Hematopoietic multipotent progenitor cell treated with erythropoietin and hydrocortisone succinate and interleukin-3 and kit ligand, for 6 days (in vitro differentiated cells): Measurements from ENCODE around the gene ENTPD5.

Experiments
- DNase-seq: peaks from one replicate; pipeline ENCODE4 v3.0.0-alpha.2; 2015

The ENTPD5 gene, protein sequence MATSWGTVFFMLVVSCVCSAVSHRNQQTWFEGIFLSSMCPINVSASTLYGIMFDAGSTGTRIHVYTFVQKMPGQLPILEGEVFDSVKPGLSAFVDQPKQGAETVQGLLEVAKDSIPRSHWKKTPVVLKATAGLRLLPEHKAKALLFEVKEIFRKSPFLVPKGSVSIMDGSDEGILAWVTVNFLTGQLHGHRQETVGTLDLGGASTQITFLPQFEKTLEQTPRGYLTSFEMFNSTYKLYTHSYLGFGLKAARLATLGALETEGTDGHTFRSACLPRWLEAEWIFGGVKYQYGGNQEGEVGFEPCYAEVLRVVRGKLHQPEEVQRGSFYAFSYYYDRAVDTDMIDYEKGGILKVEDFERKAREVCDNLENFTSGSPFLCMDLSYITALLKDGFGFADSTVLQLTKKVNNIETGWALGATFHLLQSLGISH

DNA sequence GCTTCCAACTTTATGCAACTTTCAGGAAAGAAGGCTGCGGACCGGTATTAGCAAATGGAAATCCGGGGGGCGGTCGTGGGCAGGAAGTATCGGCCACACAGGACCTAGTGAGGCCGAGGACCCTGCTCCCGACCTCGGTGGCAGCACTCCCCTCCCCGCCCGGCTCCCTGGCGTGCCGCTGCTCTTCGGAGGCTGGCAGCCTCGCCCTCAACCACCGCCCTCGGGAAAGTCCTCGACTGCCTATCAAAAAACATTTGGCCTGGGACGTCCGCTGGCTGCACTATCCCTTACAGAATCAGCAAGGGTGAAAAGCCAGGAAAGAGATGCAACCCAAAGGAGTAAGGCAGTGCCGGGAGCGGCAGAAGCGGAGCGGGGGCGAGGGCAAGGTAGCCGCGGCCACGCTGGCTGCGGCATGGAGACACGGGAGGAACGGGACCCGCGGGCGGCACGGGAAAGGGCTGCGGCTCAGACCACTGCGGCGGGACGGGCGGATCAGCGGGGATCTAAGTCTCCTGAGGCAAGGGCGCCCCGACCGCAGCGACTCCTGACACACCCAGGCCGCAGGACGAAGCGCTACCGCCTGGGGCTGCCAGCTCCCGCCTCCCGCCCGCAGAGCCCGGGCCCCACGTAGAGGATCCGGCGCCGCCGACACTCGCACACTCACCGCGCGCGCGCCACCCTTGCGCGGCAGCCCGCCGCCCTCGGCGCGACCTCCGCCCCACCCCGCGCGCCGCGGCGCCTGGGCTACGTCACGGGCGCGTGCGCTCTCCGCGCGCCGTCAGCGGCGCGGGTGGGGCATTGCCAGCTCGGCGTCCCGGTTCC, at the start of gene ENTPD5, which contains the start of gene BBOF1:
TSS of gene ENTPD5 (minus strand) at position 703 of the 822 bp plus-strand sequence. CDS start 31,186 bp downstream, outside the sequence.
TSS of gene BBOF1 (plus strand) at position 764 of the 822 bp plus-strand sequence. CDS start 130 bp downstream, outside the sequence.
- DNase-seq, result peak; percentile 89

DNA sequence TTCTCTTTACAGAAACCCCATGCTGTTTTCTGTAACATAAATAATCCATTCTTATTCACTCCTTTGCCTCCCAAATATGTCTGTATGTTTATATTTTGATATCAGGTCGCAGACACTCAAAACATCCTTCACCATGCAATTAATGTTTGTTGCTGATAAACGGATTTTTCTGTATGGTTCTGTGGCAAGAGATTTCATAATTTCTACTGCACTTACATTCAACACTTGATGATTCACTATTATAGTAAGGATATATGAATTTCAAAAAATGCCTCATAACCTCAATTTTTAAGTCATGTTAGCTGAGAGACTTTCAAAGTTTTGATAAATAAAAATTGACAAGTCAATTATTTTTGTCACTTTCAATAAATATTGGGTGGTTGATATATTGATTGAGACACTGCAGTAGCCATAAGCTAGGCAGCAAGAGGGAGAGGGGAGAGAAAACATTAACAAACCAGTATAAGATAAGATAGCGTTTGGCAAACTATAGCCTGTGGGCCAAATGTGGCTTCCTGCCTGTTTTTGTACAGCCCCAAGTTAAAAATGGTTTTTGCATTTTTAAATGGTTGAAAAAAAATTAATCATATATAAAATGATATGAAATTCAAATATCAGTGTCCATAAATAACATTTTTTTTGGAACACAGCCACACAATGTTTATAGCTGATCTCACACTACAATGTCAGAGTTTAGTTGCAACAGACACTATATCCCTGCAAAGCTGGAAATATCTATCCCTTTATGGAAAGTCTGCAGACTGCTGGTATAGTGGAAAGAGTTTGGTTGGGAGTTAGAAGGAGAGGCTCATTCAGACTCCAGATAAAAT, 46.9 kb upstream of the ENTPD5 start:
- peak; percentile 55 for DNase-seq

- no peak for DNase-seq
Measured at GRCh38 chr14:74064883-74065282, 45.8 kb upstream of the ENTPD5 start.

- DNase-seq, result no peak
Measured at GRCh38 chr14:74064426-74064825, 45.3 kb upstream of the ENTPD5 start.

- peak; percentile 27 for DNase-seq
Measured at GRCh38 chr14:74062809-74063150, 43.7 kb upstream of the ENTPD5 start.

DNA sequence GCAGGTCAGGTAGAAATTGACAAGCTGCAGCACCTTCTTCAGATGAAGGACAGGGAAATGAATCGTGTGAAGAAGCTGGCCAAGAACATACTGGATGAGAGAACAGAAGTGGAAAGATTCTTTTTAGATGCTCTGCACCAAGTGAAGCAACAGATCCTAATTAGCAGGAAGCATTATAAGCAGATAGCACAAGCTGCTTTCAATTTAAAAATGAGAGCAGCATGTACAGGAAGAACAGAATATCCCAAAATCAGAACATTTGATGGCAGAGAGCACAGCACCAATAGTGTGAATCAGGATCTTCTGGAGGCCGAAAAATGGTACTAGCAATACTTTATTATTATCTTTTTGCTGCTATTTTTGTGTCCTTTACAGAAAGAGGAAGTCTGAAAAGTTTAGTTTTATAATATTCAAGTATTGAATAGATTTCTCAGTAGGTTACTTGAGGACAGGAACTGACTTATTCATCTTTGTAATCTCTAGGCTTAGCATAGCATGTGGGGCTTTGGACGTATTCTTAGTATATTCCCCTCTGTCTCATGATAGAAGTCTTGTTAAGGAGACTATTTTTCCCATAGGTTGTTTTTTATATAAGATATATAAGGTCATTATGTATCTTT, 30.9 kb upstream of the ENTPD5 start:
- peak; percentile 22 for DNase-seq

DNA sequence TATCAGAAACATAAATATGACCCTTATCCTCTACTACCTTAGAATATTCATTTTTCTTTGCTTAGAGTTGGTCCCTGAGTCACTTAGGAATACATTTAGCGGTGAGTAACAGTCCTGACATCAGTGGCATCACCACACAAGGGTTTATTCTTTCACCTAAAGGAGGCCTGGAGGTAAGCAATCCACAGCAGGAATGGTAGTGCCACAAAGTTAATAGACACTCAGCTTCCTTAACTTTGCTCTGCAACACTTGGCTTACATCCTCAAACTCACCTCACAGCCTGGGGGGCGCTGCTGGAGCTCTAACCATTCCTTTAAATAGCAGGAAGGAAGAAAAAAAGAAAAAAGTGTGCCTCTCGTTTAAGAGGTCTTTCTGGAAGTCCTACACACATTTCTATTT, 29.2 kb upstream of the ENTPD5 start:
- peak; percentile 17 for DNase-seq

GRCh38 chr14:74045522-74045921, 26.4 kb upstream of the ENTPD5 start:
- no peak for DNase-seq

DNA sequence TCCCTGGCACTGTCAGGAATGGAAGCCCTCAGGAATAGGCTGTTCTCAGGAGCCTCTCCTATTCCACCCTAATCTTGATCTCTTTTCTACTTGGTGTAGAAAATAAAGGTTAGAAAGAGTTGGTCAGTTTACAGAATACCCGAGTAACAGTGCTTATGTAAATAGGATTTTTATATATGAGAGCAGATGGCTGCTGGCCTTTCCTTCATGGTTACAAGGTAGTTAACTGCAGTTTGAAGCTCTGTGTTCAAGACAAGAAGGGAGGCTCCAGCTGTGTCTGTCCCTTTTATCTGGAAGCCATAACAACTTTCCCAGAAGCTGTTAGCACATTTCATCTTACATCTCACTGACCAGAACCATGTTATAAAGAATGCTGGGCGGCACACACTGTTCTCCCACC, 23.2 kb upstream of the ENTPD5 start:
- DNase-seq, result no peak

DNA sequence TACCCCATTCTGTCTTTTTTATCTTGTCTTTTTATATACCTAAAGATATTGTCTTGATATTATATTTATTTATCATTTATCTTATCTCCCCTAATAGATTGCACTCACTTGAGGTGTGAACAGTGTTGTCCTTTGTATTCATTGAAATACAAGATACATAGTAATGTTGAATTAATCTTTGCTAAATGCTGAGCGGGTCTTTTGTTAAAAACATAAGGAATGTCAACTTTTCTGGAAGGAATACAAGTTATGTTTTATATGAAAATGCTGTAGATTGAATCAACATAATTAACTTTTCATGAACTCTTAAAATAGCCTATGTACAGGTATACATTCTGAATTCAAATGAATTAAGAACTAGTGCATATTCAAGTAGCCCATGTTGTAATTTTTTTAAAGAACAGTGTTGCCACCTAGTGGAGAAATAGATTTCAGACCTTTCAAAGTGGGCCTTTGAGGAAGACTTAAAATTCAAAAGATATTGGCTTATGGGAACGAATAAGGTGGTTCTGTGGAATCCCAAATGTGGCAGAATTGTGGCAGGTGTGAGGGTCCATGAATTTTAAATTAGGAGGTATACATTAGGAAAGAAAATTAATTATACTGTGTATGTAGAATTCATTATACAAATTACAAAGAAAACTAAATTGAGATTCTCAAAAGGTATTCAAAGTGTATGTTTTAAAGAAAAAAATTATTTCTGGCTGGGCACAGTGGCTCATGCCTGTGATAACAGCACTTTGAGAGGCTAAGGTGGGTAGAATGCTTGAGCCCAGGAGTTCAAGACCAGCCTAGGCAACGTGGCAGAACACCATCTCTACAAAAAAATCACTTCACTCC, 19.2 kb upstream of the ENTPD5 start:
- DNase-seq, result peak; percentile 79

GRCh38 chr14:74035556-74035955, 16.5 kb upstream of the ENTPD5 start:
- no peak for DNase-seq

GRCh38 chr14:74034572-74034971, 15.5 kb upstream of the ENTPD5 start:
- DNase-seq, result no peak

DNA sequence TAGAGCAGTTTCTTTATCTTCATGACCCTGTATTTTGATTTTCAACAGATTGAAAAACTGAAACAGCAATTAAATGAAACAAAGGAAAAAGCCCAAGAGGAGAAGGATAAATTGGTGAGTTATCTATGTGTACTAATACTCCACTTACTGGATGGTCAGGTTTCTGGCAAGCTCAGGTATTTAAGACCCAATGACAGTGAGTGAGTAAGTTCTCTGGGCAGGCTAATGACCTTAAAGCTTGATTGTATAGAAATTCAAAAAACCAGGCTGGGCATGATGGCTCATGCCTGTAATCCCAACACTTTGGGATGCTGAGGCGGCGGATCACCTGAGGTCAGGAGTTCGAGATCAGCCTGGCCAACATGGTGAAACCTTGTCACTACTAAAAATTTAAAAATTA, 10.0 kb upstream of the ENTPD5 start:
- no peak for DNase-seq

DNA sequence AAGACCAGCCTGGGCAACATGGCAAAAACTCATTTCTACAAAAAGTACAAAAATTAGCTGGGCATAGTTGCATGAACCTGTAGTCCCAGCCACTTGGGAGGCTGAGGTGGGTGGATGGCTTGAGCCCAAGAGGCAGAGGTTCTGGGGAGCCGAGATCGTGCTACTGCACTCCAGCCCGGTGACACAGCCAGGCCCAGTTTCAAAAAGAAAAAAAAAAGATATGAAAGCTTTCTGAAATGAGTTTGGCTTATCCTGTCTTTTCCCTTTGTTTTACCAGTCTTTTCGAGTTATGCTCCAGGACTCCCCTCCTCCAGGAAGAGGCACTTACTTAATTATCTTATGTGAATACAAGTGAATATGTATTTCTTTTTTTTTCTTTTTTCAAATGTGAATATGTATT, 3.3 kb upstream of the ENTPD5 start:
- DNase-seq, result no peak

- DNase-seq, result peak; percentile 19
Measured at GRCh38 chr14:74019408-74020137, 485 bp upstream of the ENTPD5 start.

GRCh38 chr14:74018174-74018585, 908 bp downstream of the ENTPD5 start:
- peak; percentile 61 for DNase-seq

DNA sequence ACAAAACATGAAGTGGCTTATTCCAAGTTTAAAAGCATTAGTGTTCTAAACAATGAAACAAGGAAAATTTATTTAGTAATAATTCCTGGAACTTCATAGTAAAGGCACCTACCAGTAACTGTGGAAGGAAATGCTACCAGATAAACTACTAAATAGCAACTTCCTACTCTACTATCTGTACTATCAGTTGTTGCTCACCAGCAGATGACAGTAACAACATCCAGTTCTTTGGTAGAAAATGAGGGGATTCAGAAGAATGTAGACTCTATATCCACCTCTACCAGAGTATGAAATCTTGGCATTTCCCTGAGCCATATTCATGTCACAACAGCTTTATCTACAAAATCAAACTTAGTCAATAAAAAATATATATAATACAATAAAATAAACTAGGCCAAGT, 3.1 kb downstream of the ENTPD5 start:
- peak; percentile 68 for DNase-seq

- peak; percentile 40 for DNase-seq
Measured at GRCh38 chr14:74015176-74015575, 3.9 kb downstream of the ENTPD5 start.

DNA sequence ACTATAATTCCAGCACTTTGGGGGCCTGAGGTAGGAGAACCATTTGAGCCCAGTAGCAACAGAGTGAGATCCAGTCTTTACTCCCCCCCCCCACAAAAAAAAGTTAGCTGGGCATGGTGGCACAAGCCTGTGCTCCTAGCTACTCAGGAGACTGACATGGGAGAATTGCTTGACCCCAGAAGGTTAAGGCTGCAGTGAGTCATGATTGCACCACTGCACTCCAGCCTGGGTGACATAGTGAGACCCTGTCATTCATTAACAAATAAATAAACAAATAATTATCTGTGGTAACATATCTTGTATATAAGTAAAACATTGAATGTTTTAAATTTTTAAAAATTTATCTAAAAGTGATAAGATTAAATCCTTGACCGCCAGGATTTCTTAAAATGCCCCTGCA, 4.8 kb downstream of the ENTPD5 start:
- no peak for DNase-seq

DNA sequence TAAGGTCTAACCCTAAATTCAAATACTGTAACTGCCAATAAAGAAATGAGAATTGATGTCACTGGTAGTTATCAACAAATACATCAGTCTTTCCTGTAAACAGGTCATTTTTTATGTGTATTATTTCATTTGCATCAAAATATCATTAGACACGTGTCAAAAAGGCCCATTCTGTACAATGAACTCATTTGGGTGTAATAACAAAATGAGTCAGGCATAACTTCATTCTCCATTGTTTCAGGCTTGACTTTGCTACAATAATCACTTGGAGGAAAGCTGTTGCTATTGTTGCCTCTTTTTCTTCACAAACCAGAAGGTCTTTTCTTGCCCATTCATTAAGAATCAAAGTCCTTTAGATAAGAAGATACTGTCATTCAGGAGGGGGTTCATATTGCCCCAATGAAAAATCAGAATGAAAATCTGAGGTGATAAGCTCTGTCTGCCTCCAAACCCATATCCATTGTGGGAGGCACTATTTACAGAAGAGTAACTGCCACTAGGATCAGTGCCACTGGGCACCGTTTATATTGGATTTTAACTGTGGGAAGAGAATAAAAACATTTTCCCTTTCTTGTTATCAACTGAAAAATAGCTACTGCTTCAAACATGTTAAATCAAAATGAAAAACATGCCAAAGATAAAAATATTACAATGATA, 10.1 kb downstream of the ENTPD5 start:
- no peak for DNase-seq
